Esophagus squamous epithelium (tissue), 4 donors: ENCODE measurements around the gene SPATA19.

Experiments
- POLR2A ChIP-seq, 4 donors: fragments of 450-650 bp; IDR thresholded peaks; one replicate each; pipeline ENCODE4 v1.6.1; 2017; ENCODE audit warnings: antibody characterized with exemption in 4 of 4, mild to moderate bottlenecking in 4 of 4, moderate library complexity in 3 of 4
- TF ChIP-seq, protein P1 (sequence below), 6 experiments: fragments of 450-650 bp in 4 of 6; fragments of 200-600 bp in 2 of 6; sonication (generic) in 2 of 6; IDR thresholded peaks; one replicate each; pipeline ENCODE4 v1.5.1; 2016 to 2019; ENCODE audit warnings: antibody characterized with exemption in 6 of 6, mild to moderate bottlenecking in 4 of 6, moderate library complexity in 4 of 6

DNA sequence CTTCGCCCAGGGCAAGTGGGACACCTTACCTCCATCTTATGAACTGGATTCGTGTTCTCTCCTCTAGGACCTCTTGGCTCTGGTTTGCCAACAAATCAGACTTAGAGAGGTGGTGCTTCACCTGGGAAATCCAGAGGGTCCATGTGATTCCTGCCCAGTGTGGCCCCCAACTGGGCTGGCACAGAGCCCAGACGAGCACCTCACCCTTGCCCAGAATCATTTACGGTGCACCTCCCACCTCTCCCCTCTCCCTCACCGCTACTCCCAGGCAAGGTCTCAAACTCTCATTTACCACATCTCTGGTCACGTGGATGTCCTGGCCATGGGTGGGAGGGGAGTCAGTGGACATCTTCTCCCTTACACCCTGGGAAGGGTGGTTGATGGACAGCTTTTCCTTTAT is 1.1 kb downstream of the SPATA19 start:
- TF ChIP-seq, protein P1, sequence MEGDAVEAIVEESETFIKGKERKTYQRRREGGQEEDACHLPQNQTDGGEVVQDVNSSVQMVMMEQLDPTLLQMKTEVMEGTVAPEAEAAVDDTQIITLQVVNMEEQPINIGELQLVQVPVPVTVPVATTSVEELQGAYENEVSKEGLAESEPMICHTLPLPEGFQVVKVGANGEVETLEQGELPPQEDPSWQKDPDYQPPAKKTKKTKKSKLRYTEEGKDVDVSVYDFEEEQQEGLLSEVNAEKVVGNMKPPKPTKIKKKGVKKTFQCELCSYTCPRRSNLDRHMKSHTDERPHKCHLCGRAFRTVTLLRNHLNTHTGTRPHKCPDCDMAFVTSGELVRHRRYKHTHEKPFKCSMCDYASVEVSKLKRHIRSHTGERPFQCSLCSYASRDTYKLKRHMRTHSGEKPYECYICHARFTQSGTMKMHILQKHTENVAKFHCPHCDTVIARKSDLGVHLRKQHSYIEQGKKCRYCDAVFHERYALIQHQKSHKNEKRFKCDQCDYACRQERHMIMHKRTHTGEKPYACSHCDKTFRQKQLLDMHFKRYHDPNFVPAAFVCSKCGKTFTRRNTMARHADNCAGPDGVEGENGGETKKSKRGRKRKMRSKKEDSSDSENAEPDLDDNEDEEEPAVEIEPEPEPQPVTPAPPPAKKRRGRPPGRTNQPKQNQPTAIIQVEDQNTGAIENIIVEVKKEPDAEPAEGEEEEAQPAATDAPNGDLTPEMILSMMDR (IDR thresholded peaks at IDR 0.05) = no peak
- TF ChIP-seq POLR2A (IDR thresholded peaks at IDR 0.05) = no peak
